Measurements from ENCODE around the gene ZFY.

ZFY gene

GRCh38 chrY:3018546-3018945 lies 83.4 kb downstream of the ZFY start:
- no peak for TF ChIP-seq CTCF (IDR thresholded peaks at IDR 0.05)
- no peak for DNase-seq (ENCODE audit: low spot score)
- Histone ChIP-seq H3K4me3 (no peak overlapping the region), H3K27ac (no peak overlapping the region)

GRCh38 chrY:3019584-3019983 lies 84.4 kb downstream of the ZFY start:
- Histone ChIP-seq H3K27ac (no peak overlapping the region), H3K4me3 (no peak overlapping the region)
- TF ChIP-seq CTCF (IDR thresholded peaks at IDR 0.05), result no peak
- DNase-seq (ENCODE audit: low spot score), result no peak

- no peak for DNase-seq (ENCODE audit: low spot score)
- no peak overlapping the region for H3K4me3 ChIP-seq
- H3K27ac ChIP-seq, result no peak overlapping the region
- no peak for TF ChIP-seq CTCF (IDR thresholded peaks at IDR 0.05)
These were observed 86.0 kb downstream of the ZFY start for GRCh38 chrY:3021176-3021575.

GRCh38 chrY:3023606-3024005 lies 88.4 kb downstream of the ZFY start:
- H3K4me3 ChIP-seq, result no peak overlapping the region
- no peak for DNase-seq (ENCODE audit: low spot score)
- H3K27ac ChIP-seq, result no peak overlapping the region
- TF ChIP-seq CTCF (IDR thresholded peaks at IDR 0.05), result no peak

- no peak for TF ChIP-seq CTCF (IDR thresholded peaks at IDR 0.05)
- DNase-seq (ENCODE audit: low spot score), result no peak
- H3K27ac ChIP-seq, result no peak overlapping the region
- no peak overlapping the region for H3K4me3 ChIP-seq
These were observed 90.2 kb downstream of the ZFY start for GRCh38 chrY:3025357-3025756.

All from coronary artery (tissue), 2 donors.